Testis (tissue), 2 donors: ENCODE results near the gene SDS.

Experiments used
- CTCF ChIP-seq, 3 experiments: fragments of 450-650 bp in 2 of 3; fragments of 200-600 bp in 1 of 3; sonication (generic) in 1 of 3; IDR thresholded peaks; one replicate each; pipeline ENCODE4 v1.5.1; 2016 to 2019; ENCODE audit warnings: antibody characterized with exemption in 3 of 3, mild to moderate bottlenecking in 2 of 3, moderate library complexity in 1 of 3
- POLR2A ChIP-seq: fragments of 450-650 bp; IDR thresholded peaks from one replicate; pipeline ENCODE4 v1.6.1; 2017; ENCODE audit warnings: antibody characterized with exemption, mild to moderate bottlenecking, moderate library complexity

DNA sequence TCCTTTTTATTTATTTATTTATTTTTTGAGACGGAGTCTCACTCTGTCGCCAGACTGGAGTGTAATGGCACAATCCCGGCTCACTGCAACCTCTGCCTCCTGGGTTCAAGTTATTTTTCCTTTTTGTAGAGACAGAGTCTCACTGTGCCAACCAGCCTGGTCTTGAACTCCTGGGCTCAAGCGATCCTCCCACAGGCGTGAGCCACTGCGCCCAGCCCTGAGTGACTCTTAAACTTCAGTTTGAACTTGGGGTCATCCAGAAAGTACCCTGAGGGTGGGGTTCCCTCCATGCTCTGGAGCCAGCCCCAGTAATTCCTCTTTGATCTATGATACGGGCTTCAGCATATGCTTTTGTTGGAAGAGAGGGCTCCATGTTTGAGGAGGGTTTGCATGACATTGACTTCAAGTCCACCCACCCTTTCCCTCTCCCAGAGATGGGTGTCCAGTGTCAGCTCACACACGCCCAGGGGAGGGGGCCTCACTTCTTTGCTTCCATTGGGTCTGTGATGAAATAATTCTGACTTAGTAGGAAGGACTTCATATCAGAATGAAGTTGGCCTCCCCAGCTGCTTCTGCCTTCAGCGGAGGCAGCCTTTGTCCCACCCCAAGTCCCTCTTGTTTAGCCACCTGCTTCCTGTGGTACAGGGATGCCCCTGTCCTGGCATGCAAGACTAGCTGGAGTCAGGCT, 11.9 kb downstream of the SDS start:
- TF ChIP-seq CTCF (IDR thresholded peaks at IDR 0.05) = no peak
- no peak for TF ChIP-seq POLR2A
